Measurements from ENCODE around the gene PEBP1. TPM values are rescaled to one million over a fixed set of nuclear protein-coding genes. Genes with fewer than 3 reads are reported as not detected.
A peak's percentile ranks its signal among the peaks of the same experiment; 100 is the strongest.

The PEBP1 gene
- total and polyA plus RNA-seq, 2 of the 8 experiments (the other 6 are each of a cell fraction or from before 2014, with no cell fraction given): 444 to 622 TPM

DNA sequence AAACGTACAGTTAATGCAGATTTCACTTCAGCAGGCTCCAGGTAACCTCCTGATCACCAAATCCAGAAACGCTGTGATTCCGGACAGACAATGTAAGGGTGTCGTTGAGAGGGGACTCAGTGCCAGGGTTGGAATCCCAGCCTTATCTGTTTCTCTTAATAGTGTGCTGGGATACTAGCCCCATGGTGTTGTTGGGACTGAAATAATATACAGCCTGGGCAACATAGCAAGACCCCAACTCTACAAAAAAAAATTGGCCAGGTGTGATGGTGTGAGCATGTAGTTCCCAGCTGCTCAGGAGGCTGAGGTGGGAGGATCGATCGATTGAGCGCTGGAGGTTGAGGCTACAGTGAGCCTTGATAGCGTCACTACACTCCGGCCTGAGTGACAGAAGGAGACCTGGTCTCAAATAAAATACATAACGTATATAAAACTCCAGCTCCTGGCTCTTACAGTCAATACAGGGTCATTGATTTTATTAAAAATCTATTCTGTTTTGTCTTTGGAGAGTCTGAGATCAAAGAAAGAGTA, 1.3 kb downstream of the PEBP1 start:
- Histone ChIP-seq H2BK120ac (replicated peaks; ENCODE audit: low read depth, low read length) (peak overlapping the region; percentile 75), H3K27ac (ENCODE audit: low read depth, low read length) (no peak overlapping the region), H3K23me2 (ENCODE audit: low read depth, low read length) (peaks cover 11% of the 10 kb centered on the region; the same call in 1 of the 2 replicates), H2AK5ac (ENCODE audit: low read depth, low read length) (no peak overlapping the region), H3K9ac (replicated peaks in 1 of 4; ENCODE audit: extremely low read depth in 1 of 4, low read depth in 3 of 4, low read length in 3 of 4) (peak overlapping the region in 3 of 4 experiments; percentile 83 to 89 (median 88); a peak in 5 of 7 replicates), H3K79me2 (ENCODE audit: control insufficient read depth in 1 of 2, insufficient read depth in 2 of 2, low read length in 2 of 2) (peaks cover 8 to 51% of the 10 kb centered on the region in 2 experiments), H3K27me3 (replicated peaks in 1 of 4; ENCODE audit: control insufficient read depth in 3 of 4, extremely low read depth in 1 of 4, insufficient read depth in 3 of 4, low read length in 3 of 4) (no peaks in the 10 kb centered on the region), H2BK20ac (ENCODE audit: low read length) (no peak overlapping the region), H3K14ac (ENCODE audit: insufficient read length) (no peak overlapping the region), H3K18ac (ENCODE audit: extremely low read depth, low read length) (no peak overlapping the region), H4K20me1 (replicated peaks in 1 of 2; ENCODE audit: control insufficient read depth in 1 of 2, insufficient read depth in 2 of 2, low read length in 2 of 2) (peaks cover 5 to 6% of the 10 kb centered on the region in 2 experiments), H3K9me3 (ENCODE audit: insufficient read depth in 2 of 2, low read depth in 1 of 2, low read length in 1 of 2) (no peaks in the 10 kb centered on the region), H4K8ac (ENCODE audit: extremely low read depth, insufficient read depth, low read length) (no peak overlapping the region), H2AFZ (ENCODE audit: low read length) (no peak overlapping the region), H3K23ac (ENCODE audit: insufficient read length) (no peak overlapping the region), H3K4ac (replicated peaks; ENCODE audit: insufficient read length, low read depth, low read length) (peak overlapping the region; percentile 2), H4K91ac (replicated peaks; ENCODE audit: insufficient read length, low read length) (no peak overlapping the region), H3K79me1 (ENCODE audit: low read depth, low read length) (no peaks in the 10 kb centered on the region; the same call in none of the 2 replicates), H3K56ac (replicated peaks; ENCODE audit: insufficient read length, low read depth, low read length) (peak overlapping the region; percentile 77), H2BK12ac (ENCODE audit: low read depth, low read length) (0 out of 2 replicates have a peak overlapping the region, but pooled peaks have one; percentile 17), H3K4me2 (ENCODE audit: insufficient read depth in 1 of 2, low read depth in 2 of 2, low read length in 2 of 2) (peak overlapping the region; percentile 73 to 79), H4K5ac (ENCODE audit: insufficient read length, low read depth, low read length) (no peak overlapping the region), H3K4me1 (replicated peaks in 1 of 4; ENCODE audit: control insufficient read depth in 3 of 4, insufficient read depth in 4 of 4, low read length in 3 of 4) (peaks cover 0 to 3% (median 0%) of the 10 kb centered on the region in 4 experiments; a peak in 4 of 7 replicates), H3K36me3 (ENCODE audit: control insufficient read depth in 2 of 4, insufficient read depth in 4 of 4, low read length in 3 of 4) (peaks cover 13 to 48% (median 29%) of the 10 kb centered on the region in 4 experiments; a peak in 7 of 8 replicates), H2BK5ac (ENCODE audit: low read depth, low read length) (peak overlapping the region; percentile 74; the same call in 1 of the 2 replicates), H3K4me3 (ENCODE audit: extremely low read depth in 1 of 4, insufficient read depth in 2 of 4, low read depth in 3 of 4, low read length in 4 of 4) (peak overlapping the region; percentile 86 to 97 (median 91)), H2BK15ac (ENCODE audit: low read length) (no peak overlapping the region)
- POLR2A ChIA-PET (ENCODE audit: partially characterized antibody): interaction anchor here (0.6 to 10.2 kb wide), 9 partner anchors 14 to 75 kb away, joined by 3 to 130 read pairs (median 5); partner anchors contain the start of gene VSIG10
- CTCF ChIA-PET (ENCODE audit: partially characterized antibody): interaction anchor here (0.5 to 5.0 kb wide), 7 partner anchors 11 to 239 kb away, joined by 3 to 24 read pairs (median 3); no protein-coding TSS in a partner anchor
- FAIRE-seq: no peak
- 85% methylated on average over 10 of the region's 10 CpGs; no CpG with 5 or more reads in 1 of the 2 experiments for WGBS, 2 experiments (ENCODE audit: extremely low coverage in 1 of 2, insufficient coverage in 1 of 2, insufficient read length in 1 of 2, insufficient replicate concordance in 2 of 2, low coverage in 1 of 2, low lambda C conversion rate in 2 of 2, missing lambda C conversion rate in 1 of 2)
- peak; percentile 50; the same call in 1 of the 2 replicates for TF ChIP-seq KDM1A (IDR thresholded peaks at IDR 0.05; ENCODE audit: borderline replicate concordance, low read length)
- TF ChIP-seq KDM4A (IDR thresholded peaks at IDR 0.05; ENCODE audit: low read depth, low read length, severe bottlenecking): no peak
- DNase-seq (ENCODE audit: low read depth in 1 of 2, low spot score in 2 of 2): no peak
